T47D (cell line): ENCODE measurements around the gene SH2D6.
A peak's percentile ranks its signal among the peaks of the same experiment; 100 is the strongest.

Experiments
- DNase-seq, 2 experiments: peaks; one replicate each; pipeline versions ENCODE4 v3.0.0 to v3.0.0-alpha.2; 2011 to 2012; ENCODE audit warnings: low read depth in 1 of 2, low spot score in 1 of 2
- JUND ChIP-seq: IDR thresholded peaks from 2 replicates; pipeline ENCODE4 v1.6.1; 2012; ENCODE audit warnings: low read depth
- in situ Hi-C: cut with HindIII; loops from 2 replicates; pipeline ENCODE4 v1.10.0; 2016; ENCODE audit warnings: low sequenced_read_pairs, low pct_unique_long_range_greater_than_20kb

Gene SH2D6

DNA sequence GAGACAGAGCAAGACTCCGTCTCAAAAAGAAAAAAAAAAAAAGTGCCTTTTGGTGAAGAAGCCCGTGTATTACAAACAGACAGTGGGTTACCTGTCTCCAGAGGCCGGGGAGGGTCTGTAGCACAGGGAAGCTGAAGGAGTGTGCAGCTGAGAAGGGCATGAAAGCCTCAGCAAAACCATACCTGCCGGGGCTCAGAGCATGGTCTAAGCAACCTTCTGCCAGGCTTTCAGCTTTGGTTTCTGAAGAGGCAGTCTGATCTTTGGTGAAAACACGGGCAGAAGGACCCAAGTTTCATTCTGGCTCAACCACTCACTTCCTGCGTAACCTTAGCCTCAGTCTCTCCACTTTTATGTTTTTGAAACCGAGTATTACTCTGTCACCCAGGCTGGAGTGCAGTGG is 21.5 kb downstream of the SH2D6 start:
- in situ Hi-C loops = no loop called here
- no peak for DNase-seq
- TF ChIP-seq JUND = no peak

DNA sequence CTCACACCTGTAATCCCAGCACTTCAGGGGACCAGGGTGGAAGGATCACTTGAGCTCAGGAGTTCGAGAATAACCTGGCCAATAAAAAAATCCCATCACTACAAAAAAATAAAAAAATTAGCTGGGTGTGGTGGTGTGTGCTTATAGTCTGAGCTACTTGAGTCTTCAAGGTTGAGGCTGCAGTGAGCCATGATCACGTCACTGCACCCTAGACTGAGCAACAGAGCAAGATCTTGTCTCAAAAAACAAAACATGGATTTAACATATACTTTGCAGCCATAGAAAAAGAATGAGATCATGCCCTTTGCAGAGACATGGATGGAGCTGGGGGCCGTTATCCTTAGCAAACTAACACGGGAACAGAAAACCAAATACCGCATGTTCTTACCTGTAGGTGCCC is 22.2 kb downstream of the SH2D6 start:
- DNase-seq = no peak
- in situ Hi-C loops = no loop called here
- TF ChIP-seq JUND = no peak

DNA sequence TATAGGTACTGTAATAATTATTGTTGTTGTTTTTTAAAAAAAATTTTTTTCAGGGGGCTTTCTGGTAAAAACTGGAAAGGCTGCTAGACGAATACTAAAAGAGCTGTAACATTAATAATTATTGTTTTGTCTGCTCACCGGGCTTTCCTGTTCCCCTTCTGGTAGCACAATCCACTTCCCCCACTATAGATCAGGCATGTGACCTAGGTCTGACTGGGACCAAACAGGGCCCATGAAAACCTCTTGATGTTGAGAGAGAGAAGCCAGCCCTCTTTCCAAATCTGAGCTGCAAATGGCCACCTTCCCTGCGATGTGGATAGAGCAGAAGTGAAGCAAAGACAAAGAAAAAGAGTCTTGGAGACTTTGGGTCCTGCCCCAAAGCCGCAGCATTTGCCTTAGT is 23.4 kb downstream of the SH2D6 start:
- in situ Hi-C loops = no loop called here
- no peak for DNase-seq

DNA sequence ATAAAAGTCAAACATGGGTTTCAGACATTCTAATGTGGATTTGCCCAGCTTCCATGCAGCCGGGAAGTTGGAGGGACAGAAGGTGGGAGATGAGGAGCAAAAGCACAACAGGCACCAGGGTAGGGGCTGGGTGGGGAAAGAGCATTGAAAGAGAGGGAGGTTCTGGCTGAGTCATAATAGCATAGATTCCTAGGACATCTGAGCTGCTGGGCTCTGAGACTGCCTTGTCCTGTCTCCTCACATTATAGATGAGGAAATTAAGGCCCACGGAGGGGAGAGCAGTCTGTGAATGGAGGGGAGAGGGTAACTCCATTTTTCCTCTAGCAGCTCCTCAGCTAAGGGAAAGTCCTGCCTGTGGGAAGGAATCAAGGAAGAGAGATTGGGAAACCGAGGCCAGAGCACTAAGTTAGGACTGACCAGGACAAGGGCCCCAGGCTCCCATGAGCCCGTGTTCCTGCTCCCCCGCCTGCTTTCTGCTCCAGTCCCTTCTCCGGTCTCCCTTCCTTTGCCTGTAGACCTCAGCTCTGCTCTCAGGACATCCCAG is 26.2 kb downstream of the SH2D6 start:
- in situ Hi-C loops = no loop called here
- no peak for DNase-seq

More for the DNA sequence above, 23.4 kb downstream of the SH2D6 start:
- no peak for TF ChIP-seq JUND

DNA sequence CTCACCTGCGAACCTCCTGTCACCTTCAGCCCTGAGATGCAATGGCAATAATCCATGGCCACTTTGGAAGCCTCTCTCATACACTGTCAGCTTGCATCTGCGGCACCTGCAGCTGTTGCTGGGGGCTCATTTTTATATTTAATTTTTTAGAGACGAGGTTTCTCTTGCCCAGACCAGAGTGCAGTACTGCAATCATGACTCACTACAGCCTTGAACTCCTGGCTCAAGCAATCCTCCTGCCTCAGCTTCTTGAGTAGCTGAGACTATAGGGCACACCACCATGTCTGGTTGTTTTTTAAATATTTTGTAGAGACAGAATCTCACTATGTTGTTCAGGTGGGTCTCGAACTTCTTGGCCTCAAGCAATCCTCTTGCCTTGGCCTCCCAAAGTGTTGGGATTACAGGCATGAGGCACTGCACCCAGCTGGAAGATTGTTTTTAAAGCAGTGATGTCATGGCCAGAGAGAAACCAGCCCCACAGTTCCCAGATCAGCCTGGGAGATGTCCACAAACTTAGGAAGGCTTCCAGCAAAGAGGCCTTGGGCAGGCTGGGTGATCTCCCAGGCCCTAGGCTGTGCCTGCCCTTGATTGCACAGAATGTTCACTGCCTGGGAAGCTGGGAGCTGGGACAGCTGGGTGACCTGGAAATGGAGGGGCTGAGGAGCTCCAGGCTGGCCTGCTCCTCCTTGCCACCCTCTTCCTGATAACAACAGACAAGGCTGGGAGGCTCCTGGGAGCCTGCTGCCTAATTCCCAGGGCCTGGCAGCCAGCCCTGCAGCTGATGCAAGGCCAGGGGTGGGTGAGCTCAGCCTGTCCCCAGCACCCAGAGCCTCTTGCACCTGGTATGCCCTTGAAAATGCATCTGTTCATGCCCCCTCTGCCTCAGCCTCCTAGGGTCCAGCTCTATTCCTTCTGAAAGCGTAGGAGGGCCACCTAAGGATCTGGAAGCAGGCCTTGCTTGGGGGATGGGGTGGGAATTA is 27.1 kb downstream of the SH2D6 start:
- DNase-seq = no peak
- TF ChIP-seq JUND = no peak
- in situ Hi-C loops = no loop called here

More for the DNA sequence above, 26.2 kb downstream of the SH2D6 start:
- TF ChIP-seq JUND = no peak

DNA sequence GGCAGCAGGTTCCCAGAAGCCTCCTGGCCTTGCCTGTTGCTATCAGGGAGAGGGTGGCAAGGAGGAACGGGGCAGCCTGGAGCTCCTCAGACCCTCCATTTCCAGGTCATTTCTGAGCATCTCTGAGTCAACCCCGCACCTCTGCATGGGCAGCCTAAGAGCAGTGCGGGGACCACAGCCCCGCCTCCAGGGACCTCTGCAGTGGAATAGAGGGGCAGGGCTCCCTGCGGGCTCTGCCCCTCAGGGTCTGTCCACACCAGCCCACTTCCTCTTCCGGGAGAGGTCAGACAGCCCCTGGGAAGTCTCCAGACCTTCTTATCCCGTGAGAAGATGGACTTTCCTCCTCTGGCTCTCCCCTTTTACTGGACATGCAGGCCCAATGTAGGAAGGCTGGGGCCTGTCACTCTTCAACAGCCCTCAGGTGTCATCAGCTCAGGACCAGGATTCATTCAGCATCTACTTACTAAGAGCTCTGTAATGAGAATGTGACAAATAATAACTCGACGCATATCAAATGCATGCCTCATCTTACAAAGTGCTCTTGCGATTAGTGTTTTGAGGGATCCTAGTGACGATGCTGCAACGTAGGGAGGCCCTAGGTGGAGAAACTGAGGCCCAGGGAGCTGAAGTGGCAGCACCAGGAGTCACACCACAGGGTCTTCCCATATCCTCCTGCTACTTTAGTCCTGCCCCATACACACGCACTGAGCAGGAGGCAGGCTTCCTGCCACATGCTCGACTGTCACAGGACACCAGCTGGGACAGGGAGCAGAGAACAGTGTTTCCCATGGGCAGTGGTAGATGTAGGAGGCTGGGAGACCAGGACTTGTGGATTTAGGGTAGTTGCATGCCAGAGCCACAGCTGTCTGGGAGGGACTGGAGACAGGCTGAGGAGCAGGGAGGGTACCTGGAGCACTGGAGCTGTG is 28.0 kb downstream of the SH2D6 start:
- in situ Hi-C loops = no loop called here
- no peak for DNase-seq
- no peak for TF ChIP-seq JUND

DNA sequence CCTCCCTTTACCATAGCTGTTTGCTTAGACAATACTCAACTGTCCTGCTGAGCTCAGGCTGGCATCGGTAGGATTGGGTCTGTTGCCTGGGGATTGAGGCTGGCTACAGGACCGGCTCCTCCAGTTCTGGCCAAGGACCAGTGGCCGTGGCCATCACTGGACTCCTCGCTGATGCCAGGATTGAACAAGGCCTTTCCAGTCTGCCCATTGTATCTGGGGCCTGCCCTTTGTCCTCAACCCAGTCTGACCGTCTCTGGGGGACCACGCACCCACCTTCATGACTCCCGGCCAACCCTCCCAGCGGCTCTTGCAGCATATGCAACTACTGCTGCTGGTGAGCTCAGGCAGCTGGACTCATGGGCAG is 28.7 kb downstream of the SH2D6 start:
- in situ Hi-C loops = no loop called here
- peak in 1 of 2 experiments; percentile 22 for DNase-seq
- TF ChIP-seq JUND = no peak

GRCh38 chr2:85448461-85449213 is 30.1 kb downstream of the SH2D6 start:
- no peak for DNase-seq

DNA sequence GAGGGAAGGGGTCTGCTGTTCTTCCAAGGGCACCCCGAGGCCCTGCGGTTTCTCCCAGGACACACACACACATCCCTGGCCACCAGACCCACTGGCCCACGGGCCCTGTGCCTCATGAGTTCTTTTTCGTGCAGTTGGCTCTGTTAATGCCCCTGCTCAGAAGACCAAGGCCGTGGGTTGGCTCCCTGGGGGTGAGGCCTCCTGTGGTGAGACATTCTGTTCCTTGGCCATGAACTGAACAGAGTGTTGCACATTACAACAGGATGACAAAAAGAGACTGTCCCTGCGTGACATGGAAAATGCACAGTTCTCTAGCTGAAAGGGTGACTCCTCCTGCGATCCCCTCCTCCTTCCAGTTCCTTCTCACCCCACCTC is 30.7 kb downstream of the SH2D6 start:
- DNase-seq = no peak
- no peak for TF ChIP-seq JUND
- in situ Hi-C loops = no loop called here

More at GRCh38 chr2:85448461-85449213, 30.1 kb downstream of the SH2D6 start:
- TF ChIP-seq JUND = no peak
- in situ Hi-C loops = no loop called here

DNA sequence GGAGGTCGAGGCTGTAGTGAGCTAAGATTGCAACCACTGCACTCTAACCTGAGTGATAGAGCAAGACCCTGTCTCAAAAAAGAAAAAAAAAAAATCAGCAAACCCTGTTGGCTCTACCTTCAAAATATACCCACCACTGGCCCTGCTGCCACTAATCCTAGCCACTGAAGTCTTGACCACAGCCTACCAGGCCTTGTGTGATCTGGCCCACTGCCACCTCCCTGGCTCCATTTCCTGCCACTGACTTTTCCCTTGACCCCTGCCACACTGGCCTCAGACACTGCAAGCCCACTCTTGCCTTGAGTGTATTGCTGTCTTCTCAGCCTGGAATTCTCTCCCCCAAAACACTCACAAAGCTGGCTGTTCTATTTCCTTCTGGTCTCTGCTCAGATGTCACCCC is 33.7 kb downstream of the SH2D6 start:
- DNase-seq = no peak
- in situ Hi-C loops = no loop called here
- TF ChIP-seq JUND = no peak

- no peak for DNase-seq
- no peak for TF ChIP-seq JUND
- in situ Hi-C loops = no loop called here
Measured at GRCh38 chr2:85453571-85453970, 35.1 kb downstream of the SH2D6 start.

DNA sequence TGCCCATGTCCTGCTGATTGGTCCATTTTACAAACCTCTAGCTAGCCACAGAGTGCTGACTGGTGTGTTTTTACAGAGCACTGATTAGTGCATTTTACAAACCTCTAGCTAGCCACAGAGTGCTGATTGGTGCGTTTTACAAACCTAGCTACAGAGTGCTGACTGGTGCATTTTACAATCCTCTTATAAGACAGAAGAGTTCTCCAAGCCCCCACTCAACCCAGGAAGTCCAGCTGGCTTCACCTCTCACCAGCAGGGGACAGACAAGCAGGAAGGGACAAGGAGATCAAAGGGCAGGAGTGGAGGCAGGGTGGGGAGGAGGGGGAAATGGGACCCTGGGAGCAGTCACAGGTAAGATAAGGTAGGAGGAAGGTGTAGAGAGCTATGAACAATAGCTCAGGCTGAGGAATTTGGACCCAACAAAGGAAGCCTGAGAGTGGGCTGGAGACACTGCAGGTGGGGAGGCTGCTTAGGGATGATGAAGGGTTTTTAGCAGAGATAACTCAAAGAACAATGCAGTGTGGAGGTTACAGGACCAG is 37.1 kb downstream of the SH2D6 start:
- no peak for TF ChIP-seq JUND
- no peak for DNase-seq
- in situ Hi-C loops = no loop called here
